Bone marrow (tissue), 2 donors: ENCODE data around the gene FOXB1.

Source experiments
- DNase-seq, 2 donors: peaks; one replicate each; lab custom pipeline; 2025; lab: John Stamatoyannopoulos, UW

Gene FOXB1

GRCh38 chr15:59998950-59999611, 5.0 kb upstream of the FOXB1 start:
- no peak for DNase-seq

- DNase-seq, result no peak
Measured at GRCh38 chr15:59999612-60000112, 4.4 kb upstream of the FOXB1 start.

GRCh38 chr15:60000113-60000823, 3.8 kb upstream of the FOXB1 start:
- no peak for DNase-seq

GRCh38 chr15:60000824-60001609, 3.1 kb upstream of the FOXB1 start:
- no peak for DNase-seq

- no peak for DNase-seq
Measured at GRCh38 chr15:60001610-60002527, 2.2 kb upstream of the FOXB1 start.

- no peak for DNase-seq
Measured at GRCh38 chr15:60002528-60003218, 1.4 kb upstream of the FOXB1 start.

- no peak for DNase-seq
Measured at GRCh38 chr15:60003243-60004008, 685 bp upstream of the FOXB1 start.

GRCh38 chr15:60004846-60005351, 788 bp downstream of the FOXB1 start:
- DNase-seq, result no peak

GRCh38 chr15:60005352-60006202, 1.5 kb downstream of the FOXB1 start:
- DNase-seq, result no peak

- no peak for DNase-seq
Measured at GRCh38 chr15:60006203-60006862, 2.2 kb downstream of the FOXB1 start.

GRCh38 chr15:60006873-60007272, 2.8 kb downstream of the FOXB1 start:
- no peak for DNase-seq

GRCh38 chr15:60009124-60009960, 5.2 kb downstream of the FOXB1 start:
- no peak for DNase-seq

- no peak for DNase-seq
Measured at GRCh38 chr15:60009980-60010732, 6.0 kb downstream of the FOXB1 start.

GRCh38 chr15:60010858-60011257, 6.7 kb downstream of the FOXB1 start:
- no peak for DNase-seq

- no peak for DNase-seq
Measured at GRCh38 chr15:60012695-60013094, 8.6 kb downstream of the FOXB1 start.

- no peak for DNase-seq
Measured at GRCh38 chr15:60017538-60018520, 13.7 kb downstream of the FOXB1 start.
